ENCODE data around the gene FAM8A1. TPM values are rescaled to one million over a fixed set of nuclear protein-coding genes. Genes with fewer than 3 reads are reported as not detected.

Gene FAM8A1
- total and polyA plus RNA-seq, 9 of the 15 experiments (the other 6 are each of a cell fraction or from before 2014, with no cell fraction given) = 4.9 to 23.6 (median 14.2) TPM

GRCh38 chr6:17599877-17600526 lies at the start of gene FAM8A1 (continued):
- peak; percentile 56; the same call in 1 of the 2 replicates for TF ChIP-seq ZBTB33 (CRISPR knock-in tag; IDR thresholded peaks at IDR 0.05)
- TF ChIP-seq ZNF212 (CRISPR knock-in tag; IDR thresholded peaks at IDR 0.05) = no peak
- TF ChIP-seq ID3 (CRISPR knock-in tag; IDR thresholded peaks at IDR 0.05) = no peak
- TF ChIP-seq ID3 (tag; IDR thresholded peaks at IDR 0.05) = no peak
- no peak for TF ChIP-seq DEAF1 (CRISPR knock-in tag; IDR thresholded peaks at IDR 0.05)
- no peak for TF ChIP-seq ZNF436 (CRISPR knock-in tag; IDR thresholded peaks at IDR 0.05)
- no peak for TF ChIP-seq CSDE1 (IDR thresholded peaks at IDR 0.05)
- no peak for TF ChIP-seq PRMT5 (CRISPR knock-in tag; IDR thresholded peaks at IDR 0.05)
- peak; percentile 47 to 85; a peak in 3 of 4 replicates for TF ChIP-seq FOXA3 (CRISPR knock-in tag; conservative IDR thresholded peaks at IDR 0.05 in 1 of 2, IDR thresholded peaks at IDR 0.05 in 1 of 2)
- no peak for TF ChIP-seq SNRNP70 (optimal IDR thresholded peaks at IDR 0.05; ENCODE audit: low read depth, low read length)
- no peak for TF ChIP-seq NR2C1 (IDR thresholded peaks at IDR 0.05)
- TF ChIP-seq NR2C1 (tag; IDR thresholded peaks at IDR 0.05) = no peak
- TF ChIP-seq CGGBP1 (CRISPR knock-in tag; IDR thresholded peaks at IDR 0.05) = no peak
- peak; percentile 48 for TF ChIP-seq SMAD1 (IDR thresholded peaks at IDR 0.05; ENCODE audit: low read depth, low read length, partially characterized antibody)
- peak; percentile 9 to 28; a peak in 3 of 4 replicates for TF ChIP-seq UBTF (IDR thresholded peaks at IDR 0.05; ENCODE audit: borderline replicate concordance in 1 of 2, low read depth in 2 of 2, low read length in 2 of 2)
- no peak for TF ChIP-seq NCOA2 (IDR thresholded peaks at IDR 0.05; ENCODE audit: partially characterized antibody in 2 of 2)
- TF ChIP-seq STAG1 (CRISPR knock-in tag; IDR thresholded peaks at IDR 0.05; ENCODE audit: borderline replicate concordance) = no peak
- TF ChIP-seq NFRKB (IDR thresholded peaks at IDR 0.05; ENCODE audit: low read depth) = no peak
- TF ChIP-seq PREB (CRISPR knock-in tag; IDR thresholded peaks at IDR 0.05) = peak; percentile 52; the same call in 1 of the 2 replicates

Measured in K562 (cell line).